HepG2 (cell line): ENCODE data around the gene HAND1. TPM values are rescaled to one million over a fixed set of nuclear protein-coding genes. Genes with fewer than 3 reads are reported as not detected.

Experiments used
- ATAC-seq: fragments of 200-7000 bp; cut with Tn5 transposase; 3 replicates; pipeline ENCODE4 v1.9.1; 2020; ENCODE audit warnings: mild to moderate bottlenecking, moderate library complexity
- BruUV-seq: library from RNA; stranded (reverse); fragments of 400-500 nt; replicated peaks from 2 replicates; lab custom pipeline; 2021; lab: Mats Ljungman, UMichigan
- CTCF ChIA-PET: fragments of 300-600 bp; formaldehyde crosslinking; extraction: SDS; loops from one replicate; lab custom pipeline; 2021; ENCODE audit warnings: low total read pairs, inconsistent platforms, low intra/inter-chr PET ratio; lab: Yijun Ruan, JAX
- POLR2A ChIA-PET: fragments of 350-600 bp; sonication (Branson Sonifier 250); formaldehyde crosslinking; loops from one replicate; lab custom pipeline; 2020; ENCODE audit warnings: antibody characterized with exemption, inconsistent platforms; lab: Yijun Ruan, JAX
- DNase-seq: peaks from one replicate; pipeline ENCODE4 v3.0.0-alpha.2; 2015; ENCODE audit warnings: low spot score
- FAIRE-seq: peaks from 3 replicates; lab custom pipeline; 2011; peaks lifted over from hg19 to GRCh38; lab: Jason Lieb, UNC
- H2AFZ ChIP-seq: one replicate; pipeline ENCODE4 v1.6.1; 2011; ENCODE audit warnings: low read length, inconsistent platforms
- H3K27ac ChIP-seq: fragments of 300-600 bp; 3 replicates; pipeline ENCODE4 v1.8.0; 2011; ENCODE audit warnings: mixed run types, mild to moderate bottlenecking, mixed read lengths, low read length, inconsistent platforms; ENCODE audit not compliant: insufficient read depth; ENCODE audit errors: extremely low read length
- H3K27me3 ChIP-seq, 2 experiments: fragments of 200-600 bp in 1 of 2; 2 replicates in 1 of 2; 3 replicates in 1 of 2; pipeline versions ENCODE4 v1.6.0 to v1.8.0; 2011; ENCODE audit warnings: low read length in 2 of 2, mild to moderate bottlenecking in 2 of 2, moderate library complexity in 2 of 2, inconsistent platforms in 1 of 2; ENCODE audit not compliant: insufficient read depth in 2 of 2, control insufficient read depth in 1 of 2
- H3K36me3 ChIP-seq, 2 experiments: fragments of 200-600 bp in 1 of 2; replicated peaks in 1 of 2; 2 replicates in 1 of 2; 3 replicates in 1 of 2; pipeline versions ENCODE4 v1.5.1 to v1.8.0; 2011; ENCODE audit warnings: low read length in 2 of 2, inconsistent platforms in 1 of 2; ENCODE audit not compliant: insufficient read depth in 2 of 2, control insufficient read depth in 1 of 2
- H3K4me1 ChIP-seq: 2 replicates; pipeline ENCODE4 v1.5.1; 2012; ENCODE audit warnings: low read length, inconsistent platforms; ENCODE audit not compliant: insufficient read depth
- H3K4me2 ChIP-seq: 2 replicates; pipeline ENCODE4 v1.6.0; 2011; ENCODE audit warnings: low read depth, low read length, inconsistent platforms
- H3K4me3 ChIP-seq, 3 experiments: fragments of 200-600 bp in 1 of 3; sonication (generic), shearing (Covaris generic) in 1 of 3; replicated peaks in 1 of 3; 2 replicates each; pipeline ENCODE4 v1.5.1; 2011 to 2016; ENCODE audit warnings: low read length in 3 of 3, inconsistent platforms in 2 of 3, low read depth in 2 of 3, mild to moderate bottlenecking in 2 of 3, control low read depth in 1 of 3, mixed read lengths in 1 of 3; ENCODE audit not compliant: insufficient read depth in 1 of 3
- H3K79me2 ChIP-seq: one replicate; pipeline ENCODE4 v1.6.1; 2011; ENCODE audit warnings: low read length, inconsistent platforms; ENCODE audit not compliant: insufficient read depth
- H3K9ac ChIP-seq: 2 replicates; pipeline ENCODE4 v1.6.0; 2011; ENCODE audit warnings: mild to moderate bottlenecking, low read depth, low read length, inconsistent platforms; ENCODE audit not compliant: insufficient read depth
- H3K9me3 ChIP-seq: 2 replicates; pipeline ENCODE4 v1.5.1; 2012; ENCODE audit warnings: mild to moderate bottlenecking, low read length
- H4K20me1 ChIP-seq: 2 replicates; pipeline ENCODE4 v1.6.0; 2011; ENCODE audit warnings: inconsistent platforms, mild to moderate bottlenecking, low read length, moderate library complexity; ENCODE audit not compliant: insufficient read depth
- AGO2 ChIP-seq: fragments of 200-400 bp; formaldehyde crosslinking; optimal IDR thresholded peaks from 2 replicates; pipeline ENCODE3; 2017; ENCODE audit warnings: mild to moderate bottlenecking, low read depth, low read length, moderate library complexity
- CSRNP1 ChIP-seq: sonication (generic); formaldehyde crosslinking; IDR thresholded peaks from 2 replicates; pipeline ENCODE4 v1.8.1; 2023; ENCODE audit warnings: mild to moderate bottlenecking, missing genetic modification reagents
- KLF13 ChIP-seq: sonication (generic); formaldehyde crosslinking; IDR thresholded peaks from 2 replicates; pipeline ENCODE4 v1.4.0; 2020; ENCODE audit warnings: mild to moderate bottlenecking, missing genetic modification reagents
- KLF15 ChIP-seq: sonication (generic); formaldehyde crosslinking; IDR thresholded peaks from 2 replicates; pipeline ENCODE4 v1.8.1; 2023; ENCODE audit warnings: borderline replicate concordance, mild to moderate bottlenecking, inconsistent platforms, missing genetic modification reagents, mixed read lengths
- NFYB ChIP-seq: sonication (generic); formaldehyde crosslinking; IDR thresholded peaks from 2 replicates; pipeline ENCODE4 v1.4.0; 2020; ENCODE audit warnings: missing genetic modification reagents
- TCF12 ChIP-seq, 2 experiments: fragments of 450-650 bp in 1 of 2; sonication (generic) in 1 of 2; formaldehyde crosslinking in 1 of 2; IDR thresholded peaks; 2 replicates each; pipeline versions ENCODE4 v1.6.1 to v1.8.0; 2017 to 2022; ENCODE audit warnings: antibody characterized with exemption in 1 of 2, mild to moderate bottlenecking in 1 of 2, missing genetic modification reagents in 1 of 2, moderate library complexity in 1 of 2
- TOE1 ChIP-seq: sonication (generic); formaldehyde crosslinking; IDR thresholded peaks from 2 replicates; pipeline ENCODE4 v1.4.0; 2020; ENCODE audit warnings: mild to moderate bottlenecking, missing genetic modification reagents
- YEATS4 ChIP-seq: sonication (generic); formaldehyde crosslinking; IDR thresholded peaks from 2 replicates; pipeline ENCODE4 v1.4.0; 2020; ENCODE audit warnings: missing genetic modification reagents, borderline replicate concordance
- ZFX ChIP-seq: sonication (generic); formaldehyde crosslinking; IDR thresholded peaks from 2 replicates; pipeline ENCODE4 v1.4.0; 2020; ENCODE audit warnings: mild to moderate bottlenecking, low read depth, missing genetic modification reagents, moderate library complexity
- ZFYVE20 ChIP-seq: sonication (generic); formaldehyde crosslinking; IDR thresholded peaks from 2 replicates; pipeline ENCODE4 v1.8.0; 2023; ENCODE audit warnings: low read depth, mild to moderate bottlenecking, moderate library complexity, missing genetic modification reagents, borderline replicate concordance
- ZNF17 ChIP-seq: sonication (generic); formaldehyde crosslinking; IDR thresholded peaks from 2 replicates; pipeline ENCODE4 v1.5.0; 2020; ENCODE audit warnings: mild to moderate bottlenecking, missing genetic modification reagents
- ZNF296 ChIP-seq: sonication (generic); formaldehyde crosslinking; conservative IDR thresholded peaks from 2 replicates; pipeline ENCODE4 v1.5.0; 2020; ENCODE audit warnings: mild to moderate bottlenecking, missing genetic modification reagents
- ZNF546 ChIP-seq: sonication (generic); formaldehyde crosslinking; conservative IDR thresholded peaks from 2 replicates; pipeline ENCODE4 v1.8.1; 2023; ENCODE audit warnings: mild to moderate bottlenecking, missing genetic modification reagents
- ZNF704 ChIP-seq: sonication (generic); formaldehyde crosslinking; IDR thresholded peaks from 2 replicates; pipeline ENCODE4 v1.8.1; 2023; ENCODE audit warnings: mild to moderate bottlenecking, inconsistent platforms, moderate library complexity, missing genetic modification reagents, borderline replicate concordance
- ZNF761 ChIP-seq: sonication (generic); formaldehyde crosslinking; conservative IDR thresholded peaks from 2 replicates; pipeline ENCODE4 v1.4.0; 2020; ENCODE audit warnings: mild to moderate bottlenecking, missing genetic modification reagents
- WGBS: methylation state at CpG from one replicate; pipeline ENCODE4 v1.1.6; 2017; ENCODE audit warnings: low lambda C conversion rate; 5-methylcytosine and 5-hydroxymethylcytosine counted together
- in situ Hi-C: cut with HindIII; loops from 2 replicates; pipeline ENCODE4 v1.10.0; 2017; ENCODE audit warnings: low pct_unique_long_range_greater_than_20kb; ENCODE audit not compliant: extremely low pct_ligation_motif_present
- intact Hi-C: fragments of 100-400 bp; cut with micrococcal nuclease; formaldehyde crosslinking; loops from one replicate; pipeline ENCODE4 v1.10.0; 2022; ENCODE audit not compliant: unreplicated experiment
- polyA plus RNA-seq, 8 experiments: library from polyadenylated mRNA; depleted of rRNA in 3 of 8; stranded (reverse) in 7 of 8; unstranded in 1 of 8; fragments of >200 nt; fragmentation: Illumina TruSeq in 4 of 8; extraction: Trizol in 4 of 8; gene quantifications; 2 replicates each; pipeline versions ENCODE4 v1.2.1 to v1.2.3, GENCODE V29; 2011 to 2016; ENCODE audit warnings: low read depth in 4 of 8, missing spikeins in 1 of 8, mixed read lengths in 1 of 8; ENCODE audit not compliant: insufficient read depth in 1 of 8
- total RNA-seq, 5 experiments: library from RNA; depleted of rRNA; stranded (reverse); fragments of >200 nt; fragmentation: Illumina TruSeq; extraction: Trizol; gene quantifications; 2 replicates each; pipeline ENCODE4 v1.2.3, GENCODE V29; 2016; ENCODE audit warnings: low read depth in 1 of 5

Gene HAND1
- total and polyA plus RNA-seq, 2 of the 13 experiments (the other 11 are each of a cell fraction or from before 2014, with no cell fraction given) = not detected

GRCh38 chr5:154485850-154486426 is 7.9 kb upstream of the HAND1 start (continued):
- TF ChIP-seq ZFX (no peak), ZNF761 (CRISPR knock-in tag) (no peak), KLF13 (CRISPR knock-in tag) (no peak), NFYB (no peak)

DNA sequence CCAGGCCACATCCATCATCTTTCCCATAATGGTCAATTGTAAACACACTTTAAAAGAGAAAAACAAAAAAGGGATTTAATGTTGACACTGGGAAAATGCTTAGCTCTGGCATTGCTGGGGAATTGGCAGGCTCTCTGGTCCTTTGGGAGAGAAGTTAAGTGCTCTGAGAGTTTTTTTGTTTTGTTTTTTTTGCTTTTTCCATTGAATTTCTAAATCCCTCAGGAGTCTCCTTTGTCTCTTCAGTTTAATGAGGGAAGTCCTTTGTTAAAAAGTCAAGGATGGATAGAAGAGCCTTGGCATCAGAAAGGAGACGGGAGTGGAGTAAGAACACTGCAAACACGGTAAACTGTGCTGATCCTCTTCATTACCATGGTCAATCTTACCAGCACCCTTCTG is 7.1 kb upstream of the HAND1 start:
- H3K27me3 ChIP-seq = peaks cover 11 to 80% of the 10 kb centered on the region in 2 experiments
- no peak for TF ChIP-seq AGO2
- no peak for TF ChIP-seq TOE1 (CRISPR knock-in tag)
- no peak for TF ChIP-seq KLF15 (CRISPR knock-in tag)
- no peak for TF ChIP-seq CSRNP1 (CRISPR knock-in tag)
- TF ChIP-seq ZNF704 (CRISPR knock-in tag) = no peak
- TF ChIP-seq ZNF17 (CRISPR knock-in tag) = no peak
- TF ChIP-seq ZNF296 (CRISPR knock-in tag) = no peak
- no peak for TF ChIP-seq ZNF546 (CRISPR knock-in tag)
- TF ChIP-seq ZFYVE20 (CRISPR knock-in tag) = no peak
- no peak for TF ChIP-seq YEATS4
- TF ChIP-seq TCF12 (IDR thresholded peaks at IDR 0.05) = no peak
- TF ChIP-seq TCF12 (CRISPR knock-in tag; IDR thresholded peaks at IDR 0.05) = no peak
- ATAC-seq (no peak), DNase-seq (no peak), FAIRE-seq (no peak)
- no TSS peak for BruUV-seq
- no peaks in the 10 kb centered on the region for H3K4me1 ChIP-seq
- no peak overlapping the region for H3K9ac ChIP-seq
- no peak overlapping the region for H3K27ac ChIP-seq
- no peaks in the 10 kb centered on the region for H4K20me1 ChIP-seq
- H3K79me2 ChIP-seq = no peaks in the 10 kb centered on the region
- intact Hi-C loops = no loop called here
- no peaks in the 10 kb centered on the region for H3K9me3 ChIP-seq
- H3K4me2 ChIP-seq = no peak overlapping the region
- CTCF ChIA-PET = no interaction called here
- H3K36me3 ChIP-seq = no peaks in the 10 kb centered on the region
- in situ Hi-C loops = no loop called here
- POLR2A ChIA-PET = no interaction called here
- no peak overlapping the region for H3K4me3 ChIP-seq
- no peak overlapping the region for H2AFZ ChIP-seq
- WGBS = 22% methylated on average over 2 of the region's 2 CpGs
